GM21528 (cell line): Measurements from ENCODE around the gene OPHN1.

Source experiments
- ATAC-seq: cut with Tn5 transposase; IDR thresholded peaks from one replicate; pipeline ENCODE4 v1.9.1; 2021; ENCODE audit warnings: mild to moderate bottlenecking, moderate library complexity; ENCODE audit not compliant: unreplicated experiment, low FRiP score

The OPHN1 gene, protein sequence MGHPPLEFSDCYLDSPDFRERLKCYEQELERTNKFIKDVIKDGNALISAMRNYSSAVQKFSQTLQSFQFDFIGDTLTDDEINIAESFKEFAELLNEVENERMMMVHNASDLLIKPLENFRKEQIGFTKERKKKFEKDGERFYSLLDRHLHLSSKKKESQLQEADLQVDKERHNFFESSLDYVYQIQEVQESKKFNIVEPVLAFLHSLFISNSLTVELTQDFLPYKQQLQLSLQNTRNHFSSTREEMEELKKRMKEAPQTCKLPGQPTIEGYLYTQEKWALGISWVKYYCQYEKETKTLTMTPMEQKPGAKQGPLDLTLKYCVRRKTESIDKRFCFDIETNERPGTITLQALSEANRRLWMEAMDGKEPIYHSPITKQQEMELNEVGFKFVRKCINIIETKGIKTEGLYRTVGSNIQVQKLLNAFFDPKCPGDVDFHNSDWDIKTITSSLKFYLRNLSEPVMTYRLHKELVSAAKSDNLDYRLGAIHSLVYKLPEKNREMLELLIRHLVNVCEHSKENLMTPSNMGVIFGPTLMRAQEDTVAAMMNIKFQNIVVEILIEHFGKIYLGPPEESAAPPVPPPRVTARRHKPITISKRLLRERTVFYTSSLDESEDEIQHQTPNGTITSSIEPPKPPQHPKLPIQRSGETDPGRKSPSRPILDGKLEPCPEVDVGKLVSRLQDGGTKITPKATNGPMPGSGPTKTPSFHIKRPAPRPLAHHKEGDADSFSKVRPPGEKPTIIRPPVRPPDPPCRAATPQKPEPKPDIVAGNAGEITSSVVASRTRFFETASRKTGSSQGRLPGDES

DNA sequence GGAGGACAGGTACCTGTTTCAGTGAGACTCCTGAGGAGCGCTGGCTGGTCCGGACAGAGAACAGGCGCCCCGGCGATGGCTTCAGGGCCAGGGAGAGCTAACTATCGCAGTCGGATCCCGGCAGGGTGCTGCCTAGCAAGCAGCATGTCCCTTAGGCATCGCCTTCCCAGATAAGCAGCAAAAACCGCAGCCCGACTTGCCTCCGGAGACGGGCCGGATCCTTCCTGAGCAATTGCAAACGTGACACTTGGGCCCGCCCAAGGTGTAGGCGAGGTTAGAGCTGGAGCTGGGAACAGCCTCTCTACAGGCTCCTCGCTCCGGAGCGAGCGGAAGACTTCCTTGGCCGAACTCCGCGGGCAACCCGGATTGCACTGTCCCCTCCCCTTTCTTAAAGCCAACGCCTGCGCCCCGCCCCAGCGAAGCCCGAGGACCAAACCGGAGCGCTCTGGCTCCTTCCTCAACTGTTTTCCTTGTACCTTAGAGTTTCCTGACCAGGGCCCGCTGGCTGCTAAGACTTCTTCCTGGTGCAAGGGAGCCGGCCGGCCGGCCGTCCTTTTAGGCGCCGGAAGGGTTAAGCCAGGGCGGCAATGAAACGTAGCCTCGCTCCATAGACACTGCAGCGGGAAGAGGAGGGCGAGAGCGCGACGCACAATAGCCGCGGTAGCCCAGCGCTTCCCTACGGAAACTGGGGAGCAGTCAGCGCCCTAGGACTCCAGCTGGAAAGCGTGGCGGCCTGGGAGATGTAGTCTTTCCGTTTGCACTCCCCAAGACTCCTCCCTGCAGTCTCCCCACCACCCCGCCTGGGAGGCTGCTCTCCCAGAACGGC is at the start of gene OPHN1:
Gene OPHN1 (minus strand): TSS at position 341 of the 826 bp plus-strand sequence. CDS start 475 bp downstream, outside the sequence.
- no peak for ATAC-seq

DNA sequence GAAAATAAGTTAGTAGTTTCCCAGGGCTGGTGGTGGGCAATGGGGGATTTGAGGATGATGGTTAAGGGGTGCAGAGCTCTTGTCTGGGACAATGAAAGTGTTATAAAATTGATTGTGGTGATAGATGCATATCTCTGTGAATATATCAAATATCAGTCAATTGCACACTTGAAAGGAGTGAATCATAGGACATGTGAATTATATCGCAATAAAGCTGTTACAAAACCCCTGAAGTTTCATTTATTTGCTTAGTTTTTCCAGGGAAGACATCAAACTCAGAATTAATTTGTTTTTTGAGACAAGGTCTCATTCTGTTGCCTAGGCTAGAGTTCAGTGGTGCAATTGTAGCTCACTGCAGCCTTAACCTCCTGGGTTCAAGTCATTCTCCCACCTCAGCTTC is 47.7 kb upstream of the OPHN1 start:
- ATAC-seq: no peak

DNA sequence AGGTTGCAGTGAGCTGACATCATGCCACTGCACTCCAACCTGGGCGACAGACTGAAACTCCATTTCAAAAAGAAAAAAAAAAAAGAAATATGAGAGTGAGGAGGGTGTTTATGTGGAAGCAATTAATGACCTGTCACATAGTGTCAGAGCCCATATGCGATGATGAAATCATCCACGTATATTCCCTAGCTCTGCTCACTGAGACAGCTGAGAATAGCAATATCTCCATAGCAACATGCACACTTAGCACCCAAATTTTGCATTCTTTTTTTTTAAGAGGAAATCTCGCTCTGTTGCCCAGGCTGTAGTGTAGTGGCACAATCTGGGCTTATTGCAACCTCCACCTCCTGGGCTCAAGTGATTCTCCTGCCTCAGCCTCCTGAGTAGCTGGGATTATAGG is 31.5 kb upstream of the OPHN1 start:
- ATAC-seq: no peak

DNA sequence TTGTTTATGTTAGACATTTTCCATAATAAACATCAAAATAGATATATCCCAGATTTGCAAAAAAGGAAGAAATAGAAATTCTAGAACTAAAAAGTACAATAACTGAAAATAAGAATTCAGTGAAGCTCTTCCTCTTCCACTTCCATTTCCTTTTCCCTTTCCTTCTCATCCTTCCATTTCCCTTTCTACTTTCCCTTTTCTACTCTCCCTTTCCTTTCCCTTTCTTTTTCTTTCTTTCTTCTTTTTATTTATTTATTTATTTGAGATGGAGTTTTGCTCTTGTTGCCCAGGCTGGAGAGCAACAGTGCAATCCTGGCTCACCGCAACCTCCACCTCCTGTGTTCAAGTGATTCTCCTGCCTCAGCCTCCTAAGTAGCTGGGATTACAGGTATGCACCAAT is 30.6 kb upstream of the OPHN1 start:
- no peak for ATAC-seq

DNA sequence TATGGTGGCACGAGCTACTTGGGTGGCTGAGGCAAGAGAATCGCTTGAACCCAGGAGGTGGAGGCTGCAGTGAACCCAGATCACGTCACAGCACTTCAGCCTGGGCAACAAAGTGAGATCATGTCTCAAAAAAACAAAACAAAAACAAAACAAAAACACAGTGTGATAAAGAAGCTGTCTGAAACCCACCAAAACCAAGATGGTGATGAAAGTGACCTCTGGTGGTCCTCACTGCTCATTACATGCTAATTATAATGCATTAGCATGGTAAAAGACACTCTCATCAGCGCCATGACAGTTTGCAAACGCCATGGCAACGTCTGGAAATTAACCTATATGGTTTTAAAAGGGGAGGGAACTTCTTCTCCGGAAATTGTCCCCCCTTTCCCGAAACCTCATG is 29.4 kb upstream of the OPHN1 start:
- ATAC-seq: no peak

DNA sequence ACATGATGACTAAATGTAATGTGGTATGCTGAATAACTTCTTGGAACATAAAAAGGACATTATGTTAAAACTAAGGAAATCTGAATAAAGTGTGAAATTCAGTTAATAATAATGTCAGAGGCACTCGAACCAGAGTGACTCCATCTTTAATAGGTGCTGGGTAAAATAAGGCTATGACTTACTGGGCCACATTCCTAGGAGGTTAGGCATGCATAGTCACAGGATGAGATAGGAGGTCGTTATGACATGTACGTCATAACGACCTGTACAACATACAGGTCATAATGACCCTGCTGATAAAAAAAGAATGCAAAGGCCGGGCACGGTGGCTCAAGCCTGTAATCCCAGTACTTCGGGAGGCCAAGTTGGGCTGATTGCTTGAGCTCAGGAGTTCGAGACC is 28.9 kb upstream of the OPHN1 start:
- no peak for ATAC-seq

DNA sequence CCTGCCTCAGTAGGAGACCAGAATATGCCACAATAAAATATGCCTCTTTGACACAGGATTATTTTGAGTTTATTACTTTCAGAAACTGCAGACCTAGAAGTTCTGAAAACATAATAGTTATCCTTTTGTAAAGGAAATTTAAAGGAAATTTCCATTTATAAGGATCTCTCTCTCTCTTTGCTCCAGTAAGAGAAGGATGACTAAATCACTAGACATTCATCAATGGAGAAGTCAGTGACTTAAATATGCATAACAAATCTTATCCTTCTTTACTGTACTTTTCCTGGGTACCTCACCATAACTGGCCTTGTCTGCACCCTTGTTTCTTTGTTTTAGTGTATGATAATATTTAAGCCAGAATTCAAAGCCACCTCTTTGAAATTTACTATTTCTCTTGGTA is 28.3 kb upstream of the OPHN1 start:
- ATAC-seq: no peak

DNA sequence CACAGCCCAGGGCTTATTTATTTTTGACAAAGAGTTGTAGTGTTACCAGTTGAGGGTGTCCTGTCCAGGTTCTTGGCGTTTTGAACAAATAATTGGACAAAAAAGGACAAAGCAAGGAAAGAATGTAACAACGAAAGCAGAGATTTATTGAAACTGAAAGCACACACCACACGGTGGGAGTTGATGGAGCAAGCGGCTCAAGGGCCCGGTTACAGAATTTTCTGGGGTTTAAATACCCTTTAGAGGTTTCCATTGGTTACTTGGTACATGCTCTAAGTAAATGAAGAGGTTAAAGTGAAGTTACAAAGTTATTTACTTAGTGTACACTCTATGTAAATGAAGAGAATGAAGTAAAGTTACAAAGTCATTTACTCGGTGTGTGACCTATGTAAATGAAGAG is 27.8 kb upstream of the OPHN1 start:
- no peak for ATAC-seq

DNA sequence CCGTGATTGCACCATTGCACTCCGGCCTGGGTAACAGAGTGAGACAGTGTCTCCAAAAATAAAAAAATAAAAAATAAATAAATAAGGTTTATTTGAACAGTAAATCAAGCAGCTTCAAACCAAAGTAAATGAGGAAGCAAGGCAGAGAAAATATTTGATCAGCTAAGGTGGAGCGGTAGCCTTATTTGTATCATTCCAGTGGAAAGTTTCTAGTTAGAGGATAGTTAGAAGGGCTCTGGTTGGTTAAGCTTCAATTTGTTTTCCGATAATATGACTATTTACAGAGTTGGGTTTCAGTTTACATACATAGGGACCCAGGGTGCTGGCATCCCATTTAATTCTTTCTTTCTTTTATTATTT is 21.8 kb upstream of the OPHN1 start:
- ATAC-seq: no peak

DNA sequence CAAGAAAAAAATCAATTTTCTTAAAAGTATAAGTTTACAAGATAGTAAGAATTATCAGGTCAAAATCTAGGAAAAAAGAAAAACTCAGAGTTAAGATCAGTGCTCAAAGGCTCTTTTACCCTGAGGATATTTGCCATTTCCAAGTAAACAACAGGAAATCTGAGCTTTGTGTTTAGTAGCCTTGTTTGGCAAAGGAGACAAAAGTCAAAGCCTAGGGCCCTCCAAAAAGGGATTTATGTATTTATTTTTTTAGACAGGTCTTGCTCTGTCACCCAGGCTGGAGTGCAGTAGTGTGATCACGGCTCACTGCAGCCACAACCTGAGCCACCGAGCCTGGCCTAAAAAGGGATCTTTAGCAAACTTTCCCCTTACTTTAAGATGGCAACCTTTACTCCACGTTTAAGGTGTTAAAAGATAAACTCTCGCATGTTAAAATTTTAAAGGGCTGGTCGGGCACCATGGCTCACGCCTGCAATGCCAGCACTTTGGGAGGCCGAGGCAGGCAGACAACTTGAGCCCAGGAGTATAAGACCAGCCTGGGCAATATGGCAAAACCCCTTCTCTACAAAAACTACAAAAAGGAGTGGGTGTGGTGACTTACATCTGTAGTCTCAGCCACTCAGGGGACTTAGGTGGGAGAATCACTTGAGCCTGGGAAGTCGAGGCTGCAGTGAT is 21.3 kb upstream of the OPHN1 start:
- no peak for ATAC-seq

DNA sequence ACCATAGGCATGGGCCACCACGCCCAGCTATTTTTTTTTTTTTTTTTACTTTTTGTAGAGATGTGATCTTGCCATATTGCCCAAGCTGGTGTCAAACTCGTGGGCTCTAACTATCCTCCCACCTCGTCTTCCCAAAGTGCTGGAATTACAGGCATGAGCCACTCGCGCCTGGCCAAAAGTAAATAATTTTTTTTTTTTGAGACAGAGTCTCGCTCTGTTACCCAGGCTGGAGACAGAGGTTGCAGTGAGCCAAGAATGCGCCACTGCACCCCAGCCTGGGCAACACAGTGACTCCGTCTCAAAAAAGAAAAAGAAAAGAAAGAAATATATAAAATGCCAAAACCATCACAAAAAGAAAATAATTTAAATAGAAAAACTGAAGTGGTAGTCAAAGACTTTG is 18.4 kb upstream of the OPHN1 start:
- ATAC-seq: no peak

DNA sequence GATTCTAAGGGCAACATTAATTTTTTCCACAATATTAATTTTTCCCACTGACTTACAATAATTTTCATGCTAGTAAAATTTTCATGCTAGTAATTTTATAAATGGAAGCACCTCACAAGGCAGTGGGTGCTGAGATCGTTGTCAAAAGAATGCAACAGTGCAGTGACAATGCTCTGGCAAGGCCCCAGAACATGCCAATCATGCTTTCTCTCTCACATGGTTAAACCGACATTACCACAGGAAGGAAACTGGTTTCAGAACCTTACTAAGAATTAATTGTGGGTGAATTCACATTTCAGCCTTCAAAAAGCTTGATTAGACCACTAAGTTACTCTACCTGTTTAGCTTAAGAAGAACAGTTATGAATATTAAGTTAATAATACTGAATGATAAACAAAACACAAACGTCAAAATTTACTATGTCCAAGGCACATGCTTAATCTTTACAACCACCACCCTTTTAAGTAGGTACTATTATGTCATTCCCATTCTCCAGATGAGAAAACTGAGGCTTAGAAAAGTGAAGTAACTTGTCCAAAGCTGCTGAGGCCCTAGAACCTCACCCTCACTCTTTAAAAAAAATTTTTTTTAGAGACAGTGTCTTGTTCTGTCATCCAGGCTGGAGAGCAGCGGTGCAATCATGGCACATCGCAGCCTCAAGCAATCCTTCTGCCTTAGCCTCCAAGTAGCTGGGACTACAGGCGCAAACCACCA is 10.0 kb upstream of the OPHN1 start:
- no peak for ATAC-seq

DNA sequence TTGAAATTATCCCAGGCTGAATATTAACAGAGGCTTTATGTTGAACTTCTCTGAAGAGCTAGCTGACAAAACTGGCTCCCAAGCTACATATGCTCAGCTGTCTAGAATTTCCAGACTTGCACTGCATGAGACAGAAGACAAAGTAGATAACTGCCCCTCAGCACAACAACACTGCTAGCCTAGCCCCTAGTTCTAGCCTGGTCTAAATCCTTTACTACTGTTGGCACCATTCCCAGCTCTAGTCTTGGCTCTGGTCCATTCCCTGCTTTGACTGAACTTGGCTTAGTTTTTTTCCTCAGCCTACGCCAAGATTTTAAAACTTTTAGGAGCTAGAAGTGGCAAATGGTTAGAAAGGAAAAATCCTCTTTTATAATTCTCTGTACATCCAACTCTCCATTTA is 7.6 kb upstream of the OPHN1 start:
- no peak for ATAC-seq

DNA sequence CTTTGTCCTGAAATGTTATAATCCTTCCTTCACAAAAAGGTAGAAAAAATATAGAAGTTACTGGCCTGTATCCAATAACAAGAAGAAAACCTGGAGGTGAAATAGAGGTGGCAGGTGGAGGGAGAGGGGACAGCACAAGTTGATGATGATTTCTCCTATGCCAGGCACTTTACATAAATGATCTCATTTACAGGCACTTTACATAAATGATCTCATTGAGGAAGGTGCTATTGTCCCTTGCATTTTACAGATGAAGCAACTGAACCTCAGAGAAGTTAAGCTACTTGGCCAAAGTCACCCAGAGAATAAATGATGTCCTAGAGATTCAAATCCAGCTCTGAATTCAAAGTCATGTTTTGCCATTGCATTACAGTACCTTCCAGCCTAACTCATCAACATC is 7.1 kb upstream of the OPHN1 start:
- ATAC-seq: no peak

DNA sequence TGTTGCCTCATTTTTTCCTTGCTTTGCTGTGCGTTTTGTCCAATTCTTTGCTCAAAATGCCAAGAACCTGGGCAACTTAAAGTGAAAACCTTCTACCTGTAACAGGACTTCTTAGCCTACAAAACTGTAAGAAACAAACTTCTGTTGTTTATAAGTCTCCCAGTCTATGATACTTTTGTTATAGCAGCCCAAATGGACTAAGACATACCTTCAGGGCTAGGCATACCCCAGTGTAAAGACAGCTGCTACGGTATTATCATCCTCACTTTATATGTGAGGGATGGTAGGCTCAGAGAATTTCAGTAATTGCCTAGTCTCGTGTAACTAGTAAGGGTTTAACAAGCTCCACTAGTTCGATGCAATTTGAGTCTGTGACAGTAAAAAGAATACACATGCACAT is 6.0 kb upstream of the OPHN1 start:
- ATAC-seq: no peak

DNA sequence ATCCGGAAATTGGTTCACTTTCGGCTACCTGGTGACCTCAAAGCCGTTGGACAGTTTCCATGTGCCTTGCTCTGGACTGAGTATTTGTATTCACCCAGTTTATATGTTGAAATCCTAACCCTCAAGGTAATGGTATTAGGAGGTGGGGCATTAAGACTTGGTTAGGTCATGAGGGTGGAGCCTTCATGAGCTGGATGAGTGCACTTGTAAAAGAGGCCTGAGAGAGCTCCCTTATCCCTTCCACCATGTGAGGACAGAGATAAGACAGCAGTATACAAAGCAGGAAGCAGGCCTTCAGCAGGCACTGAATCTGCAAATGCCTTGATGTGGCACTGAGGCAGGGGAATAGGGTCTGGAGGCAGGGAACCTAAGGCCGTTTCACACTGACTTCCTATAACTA is 5.3 kb upstream of the OPHN1 start:
- ATAC-seq: no peak

DNA sequence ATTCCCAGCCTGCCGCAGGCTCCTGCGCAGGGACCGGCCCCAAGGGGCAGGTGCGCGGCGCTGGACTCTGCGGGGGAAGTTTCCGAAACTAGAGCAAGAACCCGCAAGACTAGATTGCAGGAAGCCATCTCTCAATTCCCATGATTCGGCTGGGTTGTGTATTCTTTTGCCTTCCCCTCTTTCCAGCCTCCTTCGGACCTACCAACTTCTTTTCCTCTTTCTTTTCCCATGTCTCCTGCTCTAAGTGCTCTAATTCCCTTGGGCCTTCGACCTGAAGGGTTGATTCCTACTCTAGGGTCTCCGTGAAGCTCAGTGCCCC is 645 bp upstream of the OPHN1 start:
- ATAC-seq: no peak

DNA sequence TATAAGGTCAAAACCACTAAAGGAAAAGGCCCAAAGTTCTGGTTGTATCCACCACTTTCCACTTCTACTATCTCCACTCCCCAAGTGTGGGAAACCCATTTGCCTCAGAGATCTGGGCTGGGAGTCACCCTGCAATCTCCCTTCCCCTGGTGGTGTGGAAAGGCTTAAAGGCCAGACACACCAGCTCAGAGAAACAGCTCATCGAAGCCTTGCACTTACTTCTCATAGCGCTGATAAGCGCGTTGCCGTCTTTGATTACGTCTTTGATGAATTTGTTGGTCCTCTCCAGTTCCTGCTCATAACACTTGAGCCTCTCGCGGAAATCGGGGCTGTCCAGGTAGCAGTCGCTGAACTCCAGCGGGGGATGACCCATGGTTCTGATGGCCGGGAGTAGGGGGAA is 647 bp downstream of the OPHN1 start:
- no peak for ATAC-seq

DNA sequence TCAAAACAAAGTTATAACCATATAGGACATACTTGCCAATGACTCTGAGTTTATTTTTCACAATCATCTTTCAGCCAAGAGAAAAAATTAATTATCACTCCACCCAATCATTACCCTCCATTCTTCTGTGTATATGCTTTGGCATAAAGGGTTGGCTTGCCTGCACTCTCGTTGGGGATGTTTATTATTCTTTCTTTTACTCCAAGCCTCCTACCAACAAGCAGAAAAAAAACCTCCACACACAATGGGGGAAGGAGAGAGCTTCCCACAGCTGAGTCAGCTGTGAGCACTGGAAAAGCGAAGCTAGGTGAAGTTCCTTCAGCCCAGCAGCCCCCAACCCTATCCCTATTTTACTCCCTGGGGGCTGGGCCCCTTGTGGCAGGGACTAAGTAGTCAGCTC is 1.5 kb downstream of the OPHN1 start:
- ATAC-seq: no peak

DNA sequence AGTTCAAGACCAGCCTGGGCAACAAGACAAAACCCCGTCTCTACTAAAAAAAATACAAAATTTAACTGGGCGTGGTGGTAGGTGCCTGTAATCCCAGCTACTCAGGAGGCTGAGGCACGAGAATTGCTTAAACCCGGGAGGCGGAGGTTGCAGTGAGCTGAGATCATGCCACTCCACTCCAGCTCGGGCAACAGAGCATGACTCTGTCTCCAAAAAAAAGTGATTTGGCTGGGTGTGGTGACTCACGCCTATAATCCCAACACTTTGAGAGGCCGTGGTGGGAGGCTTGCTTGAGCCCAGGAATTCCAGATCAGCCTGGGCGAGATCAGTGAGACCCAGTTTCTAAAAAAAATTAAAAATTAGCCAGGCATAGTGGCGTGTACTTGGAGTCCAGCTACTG is 4.1 kb downstream of the OPHN1 start:
- no peak for ATAC-seq
